Mesendoderm (in vitro differentiated cells): ENCODE measurements around the gene TPST2.

Experiments used
- DNase-seq: peaks from one replicate; pipeline ENCODE4 v3.0.0; 2013
- H2AK5ac ChIP-seq: 2 replicates; pipeline ENCODE4 v1.6.1; 2013; ENCODE audit warnings: low read length, inconsistent platforms
- H2BK120ac ChIP-seq: 2 replicates; pipeline ENCODE4 v1.6.1; 2013; ENCODE audit warnings: low read depth, mild to moderate bottlenecking, low read length, moderate library complexity, mixed read lengths
- H2BK15ac ChIP-seq: replicated peaks from 2 replicates; pipeline ENCODE4 v1.6.1; 2013; ENCODE audit warnings: low read depth, mild to moderate bottlenecking, moderate library complexity
- H2BK5ac ChIP-seq: 2 replicates; pipeline ENCODE4 v1.6.1; 2013; ENCODE audit warnings: low read length, inconsistent platforms
- H3K18ac ChIP-seq: 2 replicates; pipeline ENCODE4 v1.6.1; 2013; ENCODE audit warnings: mild to moderate bottlenecking, low read length, mixed read lengths
- H3K23ac ChIP-seq: one replicate; pipeline ENCODE4 v1.6.1; 2013; ENCODE audit warnings: low read length
- H3K27ac ChIP-seq: 2 replicates; pipeline ENCODE4 v1.5.1; 2013; ENCODE audit warnings: low read depth, mild to moderate bottlenecking, inconsistent platforms, low read length, moderate library complexity
- H3K27me3 ChIP-seq: 2 replicates; pipeline ENCODE4 v1.6.1; 2013; ENCODE audit warnings: low read length, control low read depth, mild to moderate bottlenecking, inconsistent platforms; ENCODE audit not compliant: insufficient read depth, poor library complexity
- H3K36me3 ChIP-seq: 2 replicates; pipeline ENCODE4 v1.6.1; 2013; ENCODE audit warnings: low read length, inconsistent platforms; ENCODE audit not compliant: control insufficient read depth, insufficient read depth
- H3K4ac ChIP-seq: one replicate; pipeline ENCODE4 v1.6.1; 2013; ENCODE audit warnings: low read depth, mild to moderate bottlenecking, low read length, moderate library complexity
- H3K4me1 ChIP-seq: 2 replicates; pipeline ENCODE4 v1.6.1; 2013; ENCODE audit warnings: low read depth, low read length, inconsistent platforms; ENCODE audit not compliant: control insufficient read depth
- H3K4me2 ChIP-seq: 2 replicates; pipeline ENCODE4 v1.6.1; 2013; ENCODE audit warnings: low read length
- H3K4me3 ChIP-seq: 2 replicates; pipeline ENCODE4 v1.5.1; 2013; ENCODE audit warnings: mild to moderate bottlenecking, low read length
- H3K56ac ChIP-seq: one replicate; pipeline ENCODE4 v1.6.1; 2013; ENCODE audit warnings: low read length
- H3K79me1 ChIP-seq: 2 replicates; pipeline ENCODE4 v1.6.1; 2013; ENCODE audit warnings: low read length, inconsistent platforms
- H3K79me2 ChIP-seq: 2 replicates; pipeline ENCODE4 v1.6.1; 2013; ENCODE audit warnings: mild to moderate bottlenecking, low read length; ENCODE audit not compliant: control insufficient read depth, insufficient read depth
- H3K9ac ChIP-seq: 2 replicates; pipeline ENCODE4 v1.6.1; 2013; ENCODE audit warnings: low read length, inconsistent platforms
- H4K5ac ChIP-seq: one replicate; pipeline ENCODE4 v1.6.1; 2013; ENCODE audit warnings: low read length
- H4K8ac ChIP-seq: one replicate; pipeline ENCODE4 v1.6.1; 2013; ENCODE audit warnings: low read depth, mild to moderate bottlenecking, control low read depth, low read length, moderate library complexity
- WGBS: extraction: QIAGEN DNeasy Blood & Tissue Kit; methylation state at CpG from one replicate; pipeline ENCODE4 v1.1.7; 2013; ENCODE audit warnings: low lambda C conversion rate, missing lambda C conversion rate; ENCODE audit not compliant: insufficient coverage; ENCODE audit errors: extremely low coverage; 5-methylcytosine and 5-hydroxymethylcytosine counted together

Gene TPST2

DNA sequence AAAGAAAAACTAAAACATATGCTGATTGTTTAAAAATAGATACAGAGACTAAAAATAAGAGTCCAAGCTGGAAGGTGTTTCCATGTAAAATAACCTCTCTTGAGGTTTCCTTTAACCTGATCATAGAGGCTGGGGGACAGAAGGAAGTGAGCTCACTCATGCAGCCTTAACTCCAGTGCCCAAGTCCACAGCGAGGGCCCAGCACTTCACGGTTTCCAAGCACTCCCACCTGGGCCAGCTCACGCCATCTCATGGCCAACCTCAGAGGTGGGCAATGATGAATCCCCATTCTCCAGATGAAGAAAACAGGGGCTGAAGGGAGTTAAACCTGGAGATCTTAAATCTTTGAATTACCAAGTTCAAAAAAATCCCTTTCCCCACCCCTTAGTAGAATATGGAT is 62.8 kb downstream of the TPST2 start:
- Histone ChIP-seq H3K79me1 (no peaks in the 10 kb centered on the region), H3K79me2 (no peaks in the 10 kb centered on the region), H3K27me3 (no peaks in the 10 kb centered on the region), H2BK15ac (no peak overlapping the region), H3K4me2 (no peak overlapping the region), H2BK120ac (no peak overlapping the region), H2BK5ac (no peak overlapping the region), H2AK5ac (no peak overlapping the region), H3K36me3 (peaks cover 27% of the 10 kb centered on the region), H3K4ac (no peak overlapping the region), H4K5ac (no peak overlapping the region), H4K8ac (no peak overlapping the region), H3K4me3 (no peak overlapping the region), H3K18ac (no peak overlapping the region), H3K56ac (no peak overlapping the region), H3K9ac (no peak overlapping the region), H3K4me1 (no peaks in the 10 kb centered on the region), H3K27ac (no peak overlapping the region), H3K23ac (no peak overlapping the region)
- WGBS, result no CpG with 5 or more reads among the region's 3 CpGs
- DNase-seq, result no peak

DNA sequence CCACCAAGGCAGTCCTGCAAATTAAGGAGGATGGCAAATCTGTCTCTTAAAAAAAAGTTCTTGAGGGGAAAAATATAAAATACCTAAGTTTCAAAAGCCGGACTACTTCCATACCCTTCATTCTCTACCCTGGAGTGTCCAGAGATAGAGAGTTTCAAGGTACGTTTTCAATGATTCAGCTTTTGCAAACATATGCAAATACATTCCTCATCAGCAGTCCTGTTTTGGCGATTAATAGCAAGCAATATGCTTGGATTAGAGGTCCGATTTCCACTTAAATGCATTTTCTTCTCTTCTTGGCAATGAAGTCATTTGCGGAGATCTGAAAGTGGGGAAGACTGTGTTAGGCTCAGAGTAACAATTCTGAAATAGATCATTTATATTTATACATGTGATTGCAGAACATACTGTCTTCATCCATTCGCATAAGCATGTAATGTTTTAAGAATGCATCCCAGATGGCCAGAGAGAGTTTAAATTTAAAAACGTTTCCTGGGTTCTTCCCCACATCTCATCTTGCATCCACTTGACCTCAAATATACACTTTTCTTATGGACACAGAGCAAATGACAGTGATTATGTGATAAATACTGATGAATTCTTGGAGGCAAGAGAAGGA is 63.9 kb downstream of the TPST2 start:
- Histone ChIP-seq H3K27me3 (no peaks in the 10 kb centered on the region), H4K8ac (no peak overlapping the region), H3K27ac (no peak overlapping the region), H2BK5ac (no peak overlapping the region), H2BK120ac (no peak overlapping the region), H3K9ac (no peak overlapping the region), H3K23ac (no peak overlapping the region), H2AK5ac (no peak overlapping the region), H3K18ac (no peak overlapping the region), H3K4me3 (no peak overlapping the region), H3K4me1 (no peaks in the 10 kb centered on the region), H3K79me1 (no peaks in the 10 kb centered on the region), H3K36me3 (peaks cover 23% of the 10 kb centered on the region), H4K5ac (no peak overlapping the region), H3K4me2 (no peak overlapping the region), H3K56ac (no peak overlapping the region), H3K4ac (no peak overlapping the region), H3K79me2 (no peaks in the 10 kb centered on the region), H2BK15ac (no peak overlapping the region)
- no peak for DNase-seq
- WGBS, result no CpG with 5 or more reads among the region's 7 CpGs

DNA sequence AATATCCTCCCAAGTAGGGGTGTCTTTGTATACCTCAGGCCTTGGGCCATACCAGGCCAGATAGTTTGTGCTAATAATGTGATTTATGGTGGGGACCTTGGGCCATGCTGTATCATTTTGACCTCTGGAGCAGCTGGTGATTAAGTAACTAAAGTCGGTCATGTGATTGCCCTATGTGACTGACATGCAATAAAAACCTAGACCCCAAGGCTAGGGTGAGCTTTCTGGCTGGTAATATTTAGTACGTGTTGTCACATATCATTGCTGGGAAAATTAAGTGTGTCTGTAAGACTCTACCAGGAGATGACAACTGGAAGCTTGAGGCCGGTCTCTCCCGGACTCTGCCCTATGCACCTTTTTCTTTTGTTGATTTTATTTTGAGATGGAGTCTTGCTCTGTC is 65.1 kb downstream of the TPST2 start:
- Histone ChIP-seq H3K27me3 (no peaks in the 10 kb centered on the region), H3K9ac (no peak overlapping the region), H3K56ac (no peak overlapping the region), H3K4me2 (no peak overlapping the region), H2BK15ac (no peak overlapping the region), H4K8ac (no peak overlapping the region), H3K79me2 (no peaks in the 10 kb centered on the region), H3K4me1 (no peaks in the 10 kb centered on the region), H3K4me3 (no peak overlapping the region), H2AK5ac (no peak overlapping the region), H3K18ac (no peak overlapping the region), H4K5ac (no peak overlapping the region), H3K79me1 (no peaks in the 10 kb centered on the region), H3K27ac (no peak overlapping the region), H3K4ac (no peak overlapping the region), H2BK5ac (no peak overlapping the region), H2BK120ac (no peak overlapping the region), H3K23ac (no peak overlapping the region), H3K36me3 (peaks cover 21% of the 10 kb centered on the region)
- no CpG with 5 or more reads among the region's 4 CpGs for WGBS
- DNase-seq, result no peak

DNA sequence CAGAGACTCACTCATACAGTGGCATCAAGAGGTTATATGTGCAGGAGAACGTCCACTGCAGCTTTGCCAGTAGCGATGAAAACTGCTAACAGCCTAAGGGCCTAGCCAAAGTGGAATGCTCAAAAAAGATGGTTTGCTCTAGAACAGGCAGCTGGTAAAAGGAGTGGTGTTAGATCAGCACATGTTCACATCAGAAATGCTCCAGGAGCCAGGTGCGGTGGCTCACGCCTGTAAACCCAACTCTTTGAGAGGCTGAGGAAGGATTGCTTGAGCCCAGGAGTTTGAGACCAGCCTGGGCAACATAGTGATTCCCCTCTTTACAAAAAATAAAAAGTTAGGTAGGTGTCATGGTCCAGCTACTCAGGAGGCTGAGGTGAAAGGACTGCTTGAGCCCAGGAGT is 67.3 kb downstream of the TPST2 start:
- H3K4me3 ChIP-seq, result no peak overlapping the region
- no peaks in the 10 kb centered on the region for H3K27me3 ChIP-seq
- no peak for DNase-seq
- no peak overlapping the region for H3K56ac ChIP-seq
- H3K4ac ChIP-seq, result no peak overlapping the region
- no peak overlapping the region for H3K27ac ChIP-seq
- no peak overlapping the region for H2BK5ac ChIP-seq
- H3K18ac ChIP-seq, result no peak overlapping the region
- H2BK15ac ChIP-seq, result no peak overlapping the region
- H3K79me1 ChIP-seq, result no peaks in the 10 kb centered on the region
- H2AK5ac ChIP-seq, result no peak overlapping the region
- H3K36me3 ChIP-seq, result peaks cover 9% of the 10 kb centered on the region
- WGBS, result no CpG with 5 or more reads among the region's 4 CpGs
- no peak overlapping the region for H3K23ac ChIP-seq
- H4K8ac ChIP-seq, result no peak overlapping the region
- no peaks in the 10 kb centered on the region for H3K4me1 ChIP-seq
- H3K79me2 ChIP-seq, result no peaks in the 10 kb centered on the region
- H3K4me2 ChIP-seq, result no peak overlapping the region
- no peak overlapping the region for H4K5ac ChIP-seq
- H3K9ac ChIP-seq, result no peak overlapping the region
- H2BK120ac ChIP-seq, result no peak overlapping the region

DNA sequence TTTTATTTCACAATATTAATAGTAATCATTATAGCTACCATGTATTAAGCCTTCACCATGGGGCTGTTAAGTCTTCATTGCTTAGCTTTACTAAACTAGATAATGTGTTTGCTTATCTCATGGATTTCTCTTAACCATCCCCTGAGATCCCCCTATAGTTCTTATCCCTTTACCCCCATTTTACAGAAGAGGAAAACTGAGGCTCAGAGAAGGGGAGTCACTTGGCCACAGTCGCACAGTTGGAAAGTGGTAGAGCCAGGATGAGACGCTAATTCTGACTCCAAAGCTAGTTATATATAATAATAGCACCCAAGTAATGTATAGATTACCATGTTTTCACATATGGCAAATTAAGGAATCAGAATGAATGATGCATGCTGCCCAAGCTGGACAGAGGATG is 67.9 kb downstream of the TPST2 start:
- H3K36me3 ChIP-seq, result peaks cover 5% of the 10 kb centered on the region
- no peak overlapping the region for H3K56ac ChIP-seq
- no peaks in the 10 kb centered on the region for H3K27me3 ChIP-seq
- H3K79me1 ChIP-seq, result no peaks in the 10 kb centered on the region
- H3K79me2 ChIP-seq, result no peaks in the 10 kb centered on the region
- no peak overlapping the region for H2BK120ac ChIP-seq
- no peak overlapping the region for H3K4me3 ChIP-seq
- H2AK5ac ChIP-seq, result no peak overlapping the region
- H2BK15ac ChIP-seq, result no peak overlapping the region
- H3K4ac ChIP-seq, result no peak overlapping the region
- no peak for DNase-seq
- no peaks in the 10 kb centered on the region for H3K4me1 ChIP-seq
- H3K4me2 ChIP-seq, result no peak overlapping the region
- H3K23ac ChIP-seq, result no peak overlapping the region
- no peak overlapping the region for H2BK5ac ChIP-seq
- H4K8ac ChIP-seq, result no peak overlapping the region
- H3K18ac ChIP-seq, result no peak overlapping the region
- H3K9ac ChIP-seq, result no peak overlapping the region
- no CpG with 5 or more reads among the region's 2 CpGs for WGBS
- no peak overlapping the region for H4K5ac ChIP-seq
- no peak overlapping the region for H3K27ac ChIP-seq

DNA sequence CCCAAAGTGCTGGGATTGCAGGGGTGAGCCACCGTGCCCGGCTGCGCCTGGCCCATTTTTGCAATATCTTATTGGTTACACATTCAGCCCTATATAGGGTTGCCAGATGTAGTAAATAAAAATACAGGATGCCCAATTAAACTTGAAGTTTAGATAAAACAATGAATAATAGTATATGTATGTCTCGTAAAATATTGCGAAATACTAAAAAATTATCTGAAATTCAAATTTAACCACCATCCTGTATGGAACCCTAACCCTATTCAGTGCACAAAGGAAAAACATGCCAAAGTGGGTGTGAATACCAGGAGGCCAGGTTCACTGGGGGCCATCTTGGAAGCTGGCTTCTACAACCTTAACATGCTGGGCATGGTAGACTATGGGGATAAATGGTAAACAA is 72.5 kb downstream of the TPST2 start:
- no peak overlapping the region for H3K56ac ChIP-seq
- no peaks in the 10 kb centered on the region for H3K36me3 ChIP-seq
- H3K4me1 ChIP-seq, result no peaks in the 10 kb centered on the region
- H4K5ac ChIP-seq, result no peak overlapping the region
- no peaks in the 10 kb centered on the region for H3K27me3 ChIP-seq
- no peak overlapping the region for H3K9ac ChIP-seq
- no peak overlapping the region for H2BK15ac ChIP-seq
- no peak overlapping the region for H3K4me3 ChIP-seq
- H4K8ac ChIP-seq, result no peak overlapping the region
- no peak overlapping the region for H2BK120ac ChIP-seq
- peaks cover 2% of the 10 kb centered on the region for H3K79me2 ChIP-seq
- WGBS, result no CpG with 5 or more reads among the region's 5 CpGs
- no peak overlapping the region for H2BK5ac ChIP-seq
- no peak overlapping the region for H3K23ac ChIP-seq
- no peak for DNase-seq
- no peak overlapping the region for H3K4me2 ChIP-seq
- H3K4ac ChIP-seq, result no peak overlapping the region
- no peak overlapping the region for H3K18ac ChIP-seq
- H3K27ac ChIP-seq, result no peak overlapping the region
- no peak overlapping the region for H2AK5ac ChIP-seq
- H3K79me1 ChIP-seq, result peaks cover 2% of the 10 kb centered on the region
